Measurements from ENCODE around the gene COL6A2. TPM values are rescaled to one million over a fixed set of nuclear protein-coding genes. Genes with fewer than 3 reads are reported as not detected.
A peak's percentile ranks its signal among the peaks of the same experiment; 100 is the strongest.

The COL6A2 gene
- total RNA-seq, 2 donors from 2014 or later, result 259 to 377 TPM

DNA sequence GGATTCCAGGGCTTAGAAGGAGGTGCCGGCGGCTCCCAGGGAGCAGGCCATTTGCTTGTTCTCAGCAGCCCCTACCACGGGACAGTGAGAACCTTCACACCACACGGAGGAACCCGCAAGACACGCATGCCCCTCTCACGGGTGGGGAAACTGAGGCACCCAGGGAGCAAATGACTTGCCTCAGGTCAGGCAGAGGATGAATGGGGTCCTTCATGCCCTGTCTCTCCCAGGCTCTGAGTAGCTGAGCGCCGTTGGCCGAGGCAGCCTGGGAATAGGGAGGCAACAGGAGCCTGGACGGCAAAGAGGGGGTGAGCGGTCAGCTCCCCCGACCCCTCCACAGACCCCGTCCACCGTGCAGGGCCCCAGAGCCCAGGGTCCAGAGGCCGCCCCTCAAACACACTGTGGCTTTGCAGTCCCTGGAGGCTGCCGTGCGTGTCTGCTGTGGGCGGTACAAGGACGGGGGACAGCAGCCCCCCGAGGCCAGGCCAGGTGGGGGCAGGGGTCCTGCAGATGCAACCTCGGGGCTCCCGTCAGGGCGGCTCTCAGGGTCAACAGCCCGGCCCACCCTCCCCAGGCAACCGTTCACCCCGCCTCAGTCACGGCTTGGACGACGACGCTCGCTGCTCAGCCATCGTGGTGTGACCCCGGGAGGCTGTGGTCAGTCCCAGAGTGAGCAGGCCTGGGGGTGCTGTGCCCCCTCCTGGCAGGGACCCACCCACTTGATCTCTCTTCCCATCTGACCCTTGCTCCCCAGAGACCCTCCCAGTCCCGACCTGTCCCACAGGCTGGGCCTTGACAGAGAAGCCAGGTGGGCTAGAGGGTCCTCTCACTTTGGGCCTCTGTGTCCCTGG is 15.8 kb upstream of the COL6A2 start:
- H3K36me3 Mint-ChIP-seq (ENCODE audit: low read depth), result no peaks in the 10 kb centered on the region

GRCh38 chr21:46082713-46082962 is 15.3 kb upstream of the COL6A2 start:
- Histone ChIP-seq H3K36me3 (ENCODE audit: control insufficient read depth, insufficient read depth, low read length) (no peaks in the 10 kb centered on the region), H3K27ac (ENCODE audit: low read depth, low read length) (no peak overlapping the region), H3K9me3 (ENCODE audit: control insufficient read depth, low read length) (peaks cover 9% of the 10 kb centered on the region), H3K9ac (ENCODE audit: extremely low read depth, low read length, poor library complexity, severe bottlenecking) (no peak overlapping the region), H3K4me1 (ENCODE audit: control insufficient read depth, insufficient read depth, low read length) (no peaks in the 10 kb centered on the region), H3K27me3 (ENCODE audit: control insufficient read depth, insufficient read depth, low read length, poor library complexity, severe bottlenecking) (no peaks in the 10 kb centered on the region), H3K4me3 (ENCODE audit: low read length) (no peak overlapping the region)
- 90% methylated on average over 5 of the region's 5 CpGs; no CpG with 5 or more reads in 1 of the 2 experiments for WGBS, 2 experiments (ENCODE audit: insufficient coverage in 1 of 2, insufficient read length in 1 of 2)
- Mint-ChIP-seq H3K27ac (no peak overlapping the region), H3K36me3 (ENCODE audit: low read depth) (no peaks in the 10 kb centered on the region), H3K4me1 (no peaks in the 10 kb centered on the region), H3K4me3 (no peak overlapping the region), H3K27me3 (ENCODE audit: insufficient read depth) (no peaks in the 10 kb centered on the region), H3K9me3 (peaks cover 13% of the 10 kb centered on the region)
- TF ChIP-seq, protein P1, sequence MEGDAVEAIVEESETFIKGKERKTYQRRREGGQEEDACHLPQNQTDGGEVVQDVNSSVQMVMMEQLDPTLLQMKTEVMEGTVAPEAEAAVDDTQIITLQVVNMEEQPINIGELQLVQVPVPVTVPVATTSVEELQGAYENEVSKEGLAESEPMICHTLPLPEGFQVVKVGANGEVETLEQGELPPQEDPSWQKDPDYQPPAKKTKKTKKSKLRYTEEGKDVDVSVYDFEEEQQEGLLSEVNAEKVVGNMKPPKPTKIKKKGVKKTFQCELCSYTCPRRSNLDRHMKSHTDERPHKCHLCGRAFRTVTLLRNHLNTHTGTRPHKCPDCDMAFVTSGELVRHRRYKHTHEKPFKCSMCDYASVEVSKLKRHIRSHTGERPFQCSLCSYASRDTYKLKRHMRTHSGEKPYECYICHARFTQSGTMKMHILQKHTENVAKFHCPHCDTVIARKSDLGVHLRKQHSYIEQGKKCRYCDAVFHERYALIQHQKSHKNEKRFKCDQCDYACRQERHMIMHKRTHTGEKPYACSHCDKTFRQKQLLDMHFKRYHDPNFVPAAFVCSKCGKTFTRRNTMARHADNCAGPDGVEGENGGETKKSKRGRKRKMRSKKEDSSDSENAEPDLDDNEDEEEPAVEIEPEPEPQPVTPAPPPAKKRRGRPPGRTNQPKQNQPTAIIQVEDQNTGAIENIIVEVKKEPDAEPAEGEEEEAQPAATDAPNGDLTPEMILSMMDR (conservative IDR thresholded peaks at IDR 0.05), result no peak
- DNase-seq, result no peak

More for the DNA sequence above, 15.8 kb upstream of the COL6A2 start:
- H3K27me3 ChIP-seq (ENCODE audit: control insufficient read depth, insufficient read depth, low read length, poor library complexity, severe bottlenecking), result no peaks in the 10 kb centered on the region
- H3K27ac Mint-ChIP-seq, result no peak overlapping the region
- DNase-seq, result no peak
- H3K9me3 ChIP-seq (ENCODE audit: control insufficient read depth, low read length), result peaks cover 4% of the 10 kb centered on the region
- H3K36me3 ChIP-seq (ENCODE audit: control insufficient read depth, insufficient read depth, low read length), result no peaks in the 10 kb centered on the region
- H3K27ac ChIP-seq (ENCODE audit: low read depth, low read length), result no peak overlapping the region
- no peak overlapping the region for H3K9ac ChIP-seq (ENCODE audit: extremely low read depth, low read length, poor library complexity, severe bottlenecking)
- no peak overlapping the region for H3K4me3 ChIP-seq (ENCODE audit: low read length)
- 92 to 95% methylated on average over 12 to 35 of the region's 35 CpGs for WGBS, 2 experiments (ENCODE audit: insufficient coverage in 1 of 2, insufficient read length in 1 of 2)
- no peaks in the 10 kb centered on the region for H3K27me3 Mint-ChIP-seq (ENCODE audit: insufficient read depth)
- no peaks in the 10 kb centered on the region for H3K4me1 ChIP-seq (ENCODE audit: control insufficient read depth, insufficient read depth, low read length)
- H3K9me3 Mint-ChIP-seq, result peaks cover 9% of the 10 kb centered on the region
- TF ChIP-seq, protein P1 (conservative IDR thresholded peaks at IDR 0.05), result no peak
- no peak overlapping the region for H3K4me3 Mint-ChIP-seq
- no peaks in the 10 kb centered on the region for H3K4me1 Mint-ChIP-seq

- Mint-ChIP-seq H3K9me3 (peaks cover 18% of the 10 kb centered on the region), H3K4me3 (no peak overlapping the region), H3K36me3 (ENCODE audit: low read depth) (no peaks in the 10 kb centered on the region), H3K4me1 (no peaks in the 10 kb centered on the region), H3K27ac (no peak overlapping the region), H3K27me3 (ENCODE audit: insufficient read depth) (no peaks in the 10 kb centered on the region)
- H3K4me3 ChIP-seq (ENCODE audit: low read length), result no peak overlapping the region
- TF ChIP-seq, protein P1 (conservative IDR thresholded peaks at IDR 0.05), result no peak
- no peak overlapping the region for H3K9ac ChIP-seq (ENCODE audit: extremely low read depth, low read length, poor library complexity, severe bottlenecking)
- H3K4me1 ChIP-seq (ENCODE audit: control insufficient read depth, insufficient read depth, low read length), result no peaks in the 10 kb centered on the region
- H3K27me3 ChIP-seq (ENCODE audit: control insufficient read depth, insufficient read depth, low read length, poor library complexity, severe bottlenecking), result no peaks in the 10 kb centered on the region
- 84 to 85% methylated on average over 27 to 35 of the region's 35 CpGs for WGBS, 2 experiments (ENCODE audit: insufficient coverage in 1 of 2, insufficient read length in 1 of 2)
- peaks cover 14% of the 10 kb centered on the region for H3K9me3 ChIP-seq (ENCODE audit: control insufficient read depth, low read length)
- no peaks in the 10 kb centered on the region for H3K36me3 ChIP-seq (ENCODE audit: control insufficient read depth, insufficient read depth, low read length)
- DNase-seq, result peak; percentile 45
- peak overlapping the region; percentile 38 for H3K27ac ChIP-seq (ENCODE audit: low read depth, low read length)
These were observed 14.7 kb upstream of the COL6A2 start for GRCh38 chr21:46082963-46083790.
